Fibroblast of skin of abdomen (primary cell): ENCODE data around the gene TMEM163.
"Not testable (repeated sequence)": the region's sequence is repeated elsewhere in the genome, so short reads cannot be mapped to it uniquely, and the experiment has no call there.

ENCODE experiments used
- DNase-seq: peaks from one replicate; pipeline ENCODE4 v3.0.0-alpha.2; 2013

Gene TMEM163

DNA sequence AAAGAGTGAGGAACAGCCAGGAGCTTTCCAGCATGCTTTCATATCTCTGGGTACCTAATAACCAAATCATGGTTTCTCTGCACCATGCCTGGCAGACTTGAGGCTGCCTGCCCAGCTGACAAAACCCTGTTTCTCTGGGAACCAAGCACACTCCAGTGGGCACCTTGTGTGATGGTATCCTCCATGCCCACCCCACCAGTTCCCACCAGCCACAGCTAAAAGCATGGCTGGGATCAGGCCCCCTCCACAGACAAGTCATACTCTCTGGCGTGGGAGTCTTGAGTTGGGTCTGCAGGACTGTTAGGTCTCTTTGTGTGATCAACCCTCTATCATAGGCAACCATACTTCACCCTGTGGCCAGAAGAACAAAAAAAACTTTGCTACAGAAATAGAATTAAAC is 56.0 kb downstream of the TMEM163 start:
- DNase-seq: no peak

DNA sequence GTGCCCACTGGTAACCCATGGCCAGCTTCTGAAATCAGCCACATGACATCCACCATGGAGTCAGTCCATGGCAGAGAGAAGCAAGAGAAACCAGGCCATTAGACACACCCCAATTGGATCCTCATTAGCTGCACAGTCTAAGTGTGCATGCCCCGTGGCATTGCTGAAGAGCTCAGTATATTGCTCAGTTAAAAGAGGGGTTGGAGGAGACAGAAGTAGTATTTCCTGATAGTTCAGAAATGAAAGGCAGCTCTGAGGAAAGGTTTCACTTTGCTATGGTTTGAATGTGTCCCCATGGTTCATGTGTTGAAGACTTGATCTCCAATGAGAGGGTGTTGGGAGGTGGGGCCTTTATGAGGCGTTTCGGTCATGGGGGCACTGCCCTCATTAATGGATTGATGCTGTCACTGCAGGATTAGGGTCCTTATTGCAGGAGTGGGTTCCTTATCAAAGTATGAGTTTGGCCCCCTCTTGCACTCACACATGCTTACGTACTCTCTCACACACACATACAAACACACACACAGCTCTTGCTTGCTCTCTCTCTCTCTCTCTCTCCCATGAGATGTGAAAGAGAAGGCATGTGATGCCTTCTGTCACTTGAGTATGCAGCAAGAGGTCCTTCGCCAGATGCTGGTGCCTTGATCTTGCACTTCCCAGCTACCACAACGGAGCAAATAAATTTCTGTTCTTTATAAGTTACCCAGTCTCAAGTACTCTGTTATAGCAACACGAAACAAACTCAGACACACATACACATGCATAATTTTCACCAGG is 58.0 kb downstream of the TMEM163 start:
- DNase-seq: no peak

DNA sequence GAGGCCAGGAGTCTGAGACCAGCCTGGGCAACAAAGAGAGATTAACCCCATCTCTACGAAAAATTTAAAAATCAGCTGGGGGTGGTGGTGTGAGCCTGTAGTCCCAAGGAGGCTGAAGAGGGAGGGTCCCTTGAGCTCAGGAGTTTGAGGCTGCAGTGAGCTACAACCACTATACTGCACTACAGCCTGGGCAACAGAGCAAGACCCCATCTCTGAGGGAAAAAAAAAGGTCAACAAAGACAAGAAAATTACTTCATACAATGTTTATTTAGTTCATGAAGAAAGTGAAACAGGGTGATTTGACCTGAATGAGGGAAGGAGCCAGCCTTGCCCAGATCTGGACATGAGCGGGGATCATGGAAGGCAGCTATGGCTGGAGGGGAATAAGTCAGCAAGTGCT is 59.1 kb downstream of the TMEM163 start:
- DNase-seq: no peak

DNA sequence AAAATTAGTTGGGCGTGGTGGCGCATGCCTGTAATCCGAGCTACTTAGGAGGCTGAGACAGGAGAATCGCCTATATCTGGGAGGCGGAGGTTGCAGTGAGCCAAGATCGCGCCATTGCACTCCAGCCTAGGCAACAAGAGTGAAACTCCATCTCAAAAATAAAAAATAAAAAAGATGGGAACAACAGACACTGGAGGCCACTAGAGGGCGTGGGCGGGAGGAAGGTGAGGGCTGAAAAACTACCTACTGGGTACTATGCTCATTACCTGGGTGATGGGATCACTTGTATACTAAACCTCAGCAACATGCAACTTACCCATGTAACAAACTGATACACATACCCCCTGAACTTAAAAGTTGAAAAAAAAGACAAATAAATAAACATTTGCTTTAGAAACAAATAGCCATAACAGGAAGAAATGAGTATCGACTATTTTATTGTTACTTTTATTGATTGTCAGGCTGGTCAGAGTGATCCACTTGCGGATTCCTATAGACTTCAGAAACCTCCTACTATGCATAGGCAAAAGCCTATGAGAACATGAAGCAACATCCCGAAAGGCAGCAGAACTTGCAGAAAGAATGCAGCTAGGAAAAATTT is 61.0 kb downstream of the TMEM163 start:
- no peak for DNase-seq

DNA sequence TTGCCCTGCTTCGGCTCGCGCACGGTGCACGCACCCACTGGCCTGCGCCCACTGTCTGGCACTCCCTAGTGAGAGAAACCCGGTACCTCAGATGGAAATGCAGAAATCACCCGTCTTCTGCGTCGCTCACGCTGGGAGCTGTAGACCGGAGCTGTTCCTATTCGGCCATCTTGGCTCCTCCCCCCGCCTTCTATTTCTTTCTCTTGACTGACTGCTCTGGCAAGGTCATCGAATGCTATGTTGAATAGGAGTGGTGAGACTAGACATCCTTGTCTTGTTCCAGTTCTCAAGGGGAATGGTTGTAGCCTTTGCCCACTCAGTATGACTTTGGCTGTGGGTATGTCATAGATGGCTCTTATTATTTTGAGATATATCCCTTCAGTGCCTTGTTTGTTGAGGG is 62.4 kb downstream of the TMEM163 start:
- DNase-seq: not testable (repeated sequence)

DNA sequence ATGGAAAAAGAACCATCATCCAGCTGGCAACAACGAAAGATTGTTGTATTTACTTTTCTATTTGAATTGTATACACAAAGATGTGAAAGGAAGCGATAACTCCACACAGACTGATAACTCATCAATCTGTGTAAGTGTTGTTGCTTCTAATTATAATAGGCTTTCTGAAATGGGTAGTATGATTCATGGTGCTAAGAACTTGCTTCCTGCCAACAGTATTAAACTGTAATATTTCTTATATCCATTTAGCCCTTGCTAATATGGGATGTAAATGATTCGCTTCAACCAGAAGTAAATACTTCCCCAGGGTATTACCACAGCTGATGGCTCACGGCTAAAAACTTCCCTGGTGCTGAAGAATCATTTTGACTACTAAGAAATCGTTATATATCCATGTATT is 70.2 kb downstream of the TMEM163 start:
- DNase-seq: no peak

DNA sequence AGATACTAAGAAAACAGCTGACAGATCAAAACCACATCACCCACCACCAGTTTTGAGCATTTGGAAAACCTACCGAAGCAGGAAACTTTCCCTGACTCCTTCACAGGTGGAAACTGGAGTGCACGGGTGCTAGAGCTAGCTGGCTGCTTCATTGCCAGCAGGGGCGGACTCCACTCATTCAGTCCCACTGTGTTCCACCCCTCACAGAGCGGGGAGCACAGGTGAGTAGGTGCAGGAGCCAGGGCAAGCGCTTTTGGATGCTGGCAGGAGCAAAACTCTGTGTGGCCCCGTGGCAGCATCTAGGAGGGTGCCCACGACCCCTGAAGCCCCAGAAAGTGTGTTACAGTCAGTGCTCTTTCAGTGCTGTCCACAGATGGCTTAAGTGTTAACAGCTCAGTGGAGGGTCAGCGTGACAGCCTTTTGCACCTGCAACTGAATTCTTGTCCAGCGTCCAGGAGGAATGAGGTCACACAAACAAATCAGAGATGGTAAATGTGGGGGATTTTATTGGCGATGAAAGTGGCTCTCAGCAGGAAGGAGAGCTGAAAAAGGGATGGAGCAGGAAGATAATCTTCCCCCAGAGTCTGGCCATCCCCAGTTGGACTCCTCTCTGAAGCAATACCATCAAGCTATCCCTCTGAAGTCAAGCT is 71.1 kb downstream of the TMEM163 start:
- DNase-seq: no peak

DNA sequence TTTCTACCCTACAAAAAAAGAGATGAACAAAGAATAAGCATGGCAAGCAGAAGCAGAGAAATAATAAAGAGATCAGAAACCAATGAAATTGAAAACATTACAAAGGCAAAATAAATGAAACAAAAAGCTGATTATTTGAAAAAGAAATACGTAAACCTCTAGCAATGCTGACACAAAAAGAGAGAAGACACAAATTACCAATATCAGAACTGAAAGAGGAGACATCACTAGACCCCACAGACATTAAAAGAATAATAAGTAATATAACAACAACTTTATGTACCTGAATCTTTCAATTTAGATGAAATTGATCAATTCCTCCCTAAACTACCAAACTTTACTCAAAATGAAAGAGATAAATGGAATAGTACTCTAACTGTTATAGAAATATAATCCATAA is 75.9 kb downstream of the TMEM163 start:
- no peak for DNase-seq

DNA sequence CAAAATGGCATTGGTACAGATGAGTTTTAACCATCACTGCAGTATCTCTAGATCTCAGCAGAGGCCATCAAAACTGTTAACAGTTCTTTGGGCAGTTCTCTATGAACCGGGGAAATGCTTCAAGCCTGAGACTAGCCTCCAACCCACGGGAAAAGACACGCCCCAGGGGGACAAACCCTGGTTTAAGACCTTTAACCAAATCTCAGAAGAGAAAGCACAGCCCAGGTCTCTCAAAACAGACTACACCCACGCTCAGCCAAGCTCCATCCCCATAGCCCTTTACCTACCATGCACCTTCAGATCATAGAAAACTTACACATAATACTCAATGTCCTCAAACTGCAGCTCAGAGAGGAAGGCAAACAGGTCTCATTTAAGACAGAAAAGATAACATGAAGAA is 78.3 kb downstream of the TMEM163 start:
- DNase-seq: no peak

DNA sequence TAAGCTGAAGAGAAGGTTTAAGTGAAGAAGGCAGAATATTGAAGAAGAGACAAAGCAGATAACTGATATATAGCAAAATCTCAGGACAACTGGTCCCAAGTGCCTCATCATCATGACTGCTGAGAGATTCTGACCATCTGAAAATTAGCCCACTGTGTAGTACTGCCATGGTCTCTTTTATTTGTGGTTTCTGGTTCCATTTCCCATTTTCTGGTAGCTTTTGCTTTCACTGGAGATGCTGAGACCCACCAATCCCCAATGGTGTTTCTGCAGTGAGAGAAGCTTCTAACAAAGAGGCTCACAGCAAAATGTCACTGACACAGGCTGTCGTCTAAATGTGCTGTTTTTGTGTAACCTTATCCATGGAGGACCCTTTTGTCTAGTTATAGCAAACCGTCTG is 79.5 kb downstream of the TMEM163 start:
- no peak for DNase-seq

DNA sequence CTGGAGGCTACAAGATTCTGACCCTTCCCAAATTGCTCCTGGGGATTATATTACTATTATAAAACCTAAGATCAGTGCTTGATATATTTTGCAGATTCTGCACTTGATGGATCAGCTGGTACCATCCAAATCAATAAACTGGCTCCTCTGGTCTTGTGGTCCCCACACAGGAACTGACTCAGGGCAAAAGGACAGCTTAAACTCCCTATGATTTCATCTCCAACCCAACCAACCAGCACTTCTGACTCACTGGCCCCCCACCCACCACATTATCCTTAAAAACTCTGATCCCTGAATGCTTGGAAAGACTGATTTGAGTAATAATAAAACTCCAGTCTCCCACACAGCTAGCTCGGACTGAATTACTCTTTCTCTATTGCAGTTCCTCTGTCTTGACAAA is 82.1 kb downstream of the TMEM163 start:
- DNase-seq: no peak

DNA sequence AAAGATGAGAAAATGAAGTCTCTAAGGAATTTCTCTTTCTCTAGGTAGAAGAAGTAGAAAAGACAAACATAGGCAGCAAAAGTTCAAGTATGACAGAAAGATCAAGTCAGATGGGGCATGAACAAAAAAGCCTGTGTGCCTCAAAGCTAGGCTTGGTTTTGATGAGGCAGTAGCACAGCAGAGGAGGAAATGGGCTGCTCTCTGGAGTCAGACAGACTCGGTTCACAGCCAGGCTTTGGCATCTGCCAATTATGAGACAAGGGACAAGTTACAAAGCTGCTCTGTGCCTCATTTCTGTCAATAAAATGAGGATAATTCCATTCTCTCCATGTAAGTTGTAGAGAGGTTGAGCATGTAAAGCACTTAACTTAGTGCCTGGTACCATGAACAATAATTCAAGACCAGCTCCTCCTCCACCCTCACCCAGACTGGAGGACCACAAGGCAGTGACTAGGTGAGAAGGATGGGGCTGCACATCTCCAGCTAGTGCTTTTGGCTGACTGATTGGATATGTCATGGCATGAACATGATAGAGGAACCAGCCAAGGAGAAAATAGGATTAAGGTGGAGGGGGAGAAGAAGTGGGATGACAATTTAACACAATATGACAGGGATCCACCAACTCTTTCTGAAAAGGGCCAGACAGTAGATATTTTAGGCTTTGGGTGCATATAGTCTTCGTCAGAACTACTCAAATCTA is 84.6 kb downstream of the TMEM163 start:
- no peak for DNase-seq

DNA sequence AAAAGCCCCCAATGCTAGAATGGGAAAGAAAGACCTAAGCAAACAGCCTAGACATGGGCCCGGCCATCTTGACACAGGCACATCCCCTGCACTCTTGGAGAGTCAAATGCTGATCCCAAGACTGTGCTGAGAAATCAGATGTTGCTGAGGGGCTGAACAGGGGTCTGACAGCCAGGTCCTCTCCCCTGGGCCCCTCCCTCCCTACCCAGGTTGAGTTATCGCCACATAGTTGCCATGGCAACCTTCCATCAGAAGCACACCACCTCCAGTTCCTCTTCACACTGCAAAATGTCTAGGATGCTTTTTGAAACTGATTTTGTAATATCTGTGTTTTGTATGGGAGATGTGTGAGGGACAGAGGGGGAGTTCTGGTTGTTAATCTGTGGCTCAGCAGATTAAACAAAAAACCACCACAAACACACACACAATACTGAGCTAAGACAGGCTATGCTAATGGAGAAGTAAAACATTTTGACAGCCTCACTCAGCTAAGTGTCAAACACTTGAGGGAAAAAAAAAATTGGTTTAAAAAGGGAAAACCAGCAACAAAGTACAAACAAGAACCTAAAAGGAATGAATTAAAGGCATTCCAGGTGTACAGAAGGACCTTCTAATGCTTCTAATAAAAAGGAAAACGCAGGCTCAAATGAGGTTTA is 88.2 kb downstream of the TMEM163 start:
- no peak for DNase-seq

DNA sequence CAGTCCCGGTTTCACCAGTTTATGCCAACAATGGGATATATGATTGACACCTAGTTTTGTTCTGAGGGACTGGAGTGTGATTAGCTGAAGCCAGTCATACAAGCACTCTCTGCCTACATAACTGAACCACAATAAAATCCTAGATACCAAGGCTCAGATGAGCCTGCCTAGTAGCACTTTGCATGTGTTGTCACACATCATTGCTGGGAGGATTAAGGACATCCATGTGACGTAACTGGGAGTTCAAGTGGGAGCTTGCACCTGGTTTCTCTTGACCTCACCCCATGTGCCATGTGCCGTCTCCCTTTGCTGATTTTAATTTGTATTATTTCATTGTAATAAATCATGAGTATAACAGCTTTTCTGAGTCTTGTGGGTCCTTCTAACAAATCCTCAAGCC is 90.3 kb downstream of the TMEM163 start:
- DNase-seq: no peak

DNA sequence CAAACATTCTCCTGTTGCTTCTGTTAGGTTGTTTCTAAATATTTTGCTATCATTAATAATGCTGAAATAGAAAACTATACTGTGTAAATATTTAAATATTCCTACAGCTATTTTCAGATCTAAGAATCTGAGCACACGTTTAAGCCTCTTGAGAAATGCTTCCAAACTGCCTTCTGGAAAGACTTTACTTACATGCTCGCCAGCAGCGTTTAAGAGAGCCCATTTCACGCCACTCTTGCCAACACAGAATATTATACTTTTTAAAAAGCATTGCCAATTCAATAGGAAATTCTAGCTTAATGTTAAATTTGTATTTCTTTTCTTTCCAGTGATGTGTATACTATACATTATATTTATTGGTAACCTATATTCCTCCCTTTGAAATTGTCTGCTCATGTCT is 92.0 kb downstream of the TMEM163 start:
- DNase-seq: no peak

DNA sequence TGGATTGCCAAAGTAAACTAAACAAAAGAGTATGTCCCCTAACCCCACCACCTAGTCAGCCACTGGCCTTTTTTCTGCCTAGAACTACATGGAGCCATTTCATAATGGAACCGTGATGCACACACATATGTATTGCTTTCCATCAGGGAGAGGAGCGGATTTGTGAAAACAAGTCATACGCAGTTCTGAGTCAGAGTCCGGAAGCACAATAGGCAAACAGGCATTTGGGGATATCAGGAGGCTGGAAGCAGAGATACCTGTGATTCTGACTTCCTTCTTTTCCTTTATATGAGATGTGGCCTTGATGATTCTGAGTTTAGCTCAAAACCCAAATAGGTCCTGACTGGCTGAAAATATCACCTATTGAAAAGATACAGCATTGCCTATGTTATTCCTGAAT is 93.5 kb downstream of the TMEM163 start:
- no peak for DNase-seq

DNA sequence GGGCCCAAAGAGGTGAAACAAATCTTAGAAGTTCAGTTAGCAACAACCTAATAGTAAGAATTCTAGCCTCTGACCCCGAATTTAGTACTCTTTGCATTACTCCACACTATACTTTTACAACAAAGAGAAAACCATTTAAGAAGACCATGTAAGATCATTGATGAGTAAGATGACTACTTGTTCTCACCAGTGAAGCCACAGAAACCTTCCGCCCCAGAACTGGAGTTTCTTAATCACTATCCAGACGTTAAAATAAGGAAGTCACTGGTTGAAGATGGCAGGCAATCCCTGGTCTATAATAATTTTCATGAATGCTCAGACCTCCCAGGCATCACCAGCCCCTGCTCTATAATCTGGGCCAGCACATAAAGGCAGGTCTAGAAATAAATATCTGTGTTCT is 95.0 kb downstream of the TMEM163 start:
- DNase-seq: no peak

DNA sequence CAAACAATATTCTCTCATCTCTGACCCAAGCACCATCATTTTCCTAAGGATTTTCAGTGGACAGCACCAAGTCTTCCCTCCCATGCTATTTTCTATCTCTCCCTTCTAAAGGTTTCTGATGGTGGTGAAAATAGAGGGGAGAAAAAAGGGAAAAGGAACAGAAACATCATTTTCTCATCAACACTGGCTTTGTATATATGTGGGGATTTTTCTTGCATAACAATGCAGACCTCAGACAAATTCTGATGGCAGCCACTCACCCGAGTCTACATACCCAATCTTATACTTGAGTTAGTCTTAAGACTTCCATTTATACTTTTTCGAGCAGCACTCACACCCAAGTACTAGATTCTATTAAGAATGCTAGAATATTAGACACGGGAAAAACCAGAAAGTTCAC is 95.8 kb downstream of the TMEM163 start:
- DNase-seq: no peak

DNA sequence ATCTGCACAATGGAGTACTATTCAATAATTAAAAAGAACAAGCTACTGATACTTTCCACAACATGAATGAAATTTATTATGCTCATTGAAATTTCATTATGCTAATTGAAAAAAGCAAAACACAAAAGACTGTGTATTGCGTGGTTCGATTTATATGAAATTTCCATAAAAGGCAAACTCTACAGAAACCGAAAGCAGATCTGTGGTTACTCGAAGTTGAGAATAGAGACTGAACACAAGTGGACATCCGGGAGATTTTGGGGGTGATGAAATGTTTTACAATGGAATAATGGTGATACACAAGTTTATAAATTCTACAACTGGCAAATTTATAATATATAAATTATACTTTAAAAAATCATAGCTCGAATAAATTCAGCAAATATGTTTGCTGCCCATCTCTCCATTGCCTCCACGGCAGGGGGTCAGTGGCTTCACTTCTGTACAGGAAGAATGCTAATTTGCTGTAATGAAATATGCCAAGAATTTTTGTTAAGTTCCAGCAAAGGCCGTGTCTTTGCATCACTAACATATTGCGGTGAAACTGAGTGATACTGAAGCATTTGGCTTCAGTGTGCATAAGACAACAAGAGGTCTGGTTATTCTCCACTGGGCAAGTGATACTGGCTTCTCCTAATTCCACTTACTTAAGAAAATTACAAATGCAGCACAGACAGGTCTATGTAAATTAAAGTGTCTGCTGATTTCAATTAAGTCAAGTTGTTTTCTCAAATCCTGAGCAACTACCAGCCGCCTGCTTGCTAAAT is 96.7 kb downstream of the TMEM163 start:
- no peak for DNase-seq

DNA sequence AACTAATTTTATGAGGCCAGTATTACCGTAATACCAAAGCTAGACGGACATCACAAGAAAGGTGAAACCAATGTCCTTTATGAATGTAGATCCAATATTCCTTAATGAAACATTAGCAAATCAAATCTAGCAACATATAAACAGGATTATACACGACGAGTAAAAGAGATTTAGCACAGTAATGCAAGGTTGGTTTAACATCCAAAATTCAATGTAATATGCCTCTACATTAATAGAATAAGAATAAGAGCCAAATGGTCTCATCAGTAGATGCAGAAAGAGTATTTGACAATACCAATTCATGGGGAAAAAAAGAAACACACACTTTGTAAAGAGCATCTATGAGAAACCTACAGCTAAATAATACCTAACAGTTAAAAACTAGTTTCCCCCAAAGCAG is 99.5 kb downstream of the TMEM163 start:
- no peak for DNase-seq

DNA sequence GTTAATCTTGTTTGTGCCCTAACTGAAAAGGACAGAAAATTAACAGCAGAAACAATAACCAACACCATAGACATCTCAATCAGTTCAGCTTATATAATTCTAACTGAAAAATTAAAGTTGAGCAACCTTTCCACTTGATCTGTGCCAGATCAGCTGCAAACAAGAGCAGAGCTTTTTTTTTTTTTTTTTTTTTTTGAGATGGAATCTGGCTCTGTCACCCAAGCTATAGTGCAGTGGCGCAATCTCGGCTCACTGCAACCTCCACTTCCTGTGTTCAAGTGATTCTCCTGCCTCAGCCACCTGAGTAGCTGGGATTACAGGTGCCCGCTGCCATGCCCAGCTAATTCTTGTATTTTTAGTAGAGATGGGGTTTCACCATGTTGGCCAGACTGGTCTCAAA is 103.3 kb downstream of the TMEM163 start:
- not testable (repeated sequence) for DNase-seq

DNA sequence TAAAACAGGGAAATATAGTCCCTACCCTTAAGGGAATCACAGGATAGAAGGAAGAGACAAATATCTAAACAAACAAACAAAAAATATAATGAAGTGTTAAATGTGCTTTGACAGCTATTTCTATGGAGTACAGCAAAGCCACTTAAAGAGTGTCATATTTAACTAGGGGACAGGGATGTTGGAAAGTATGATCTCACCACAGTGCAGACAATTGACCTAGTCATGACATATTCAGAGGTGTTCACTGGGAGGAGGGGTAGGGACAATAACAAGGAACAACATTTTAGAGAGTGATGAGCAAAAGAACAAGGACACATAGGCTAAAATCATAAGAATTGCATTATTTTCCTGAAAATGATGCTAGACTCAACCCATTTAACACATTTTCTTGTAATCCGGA is 107.5 kb downstream of the TMEM163 start:
- no peak for DNase-seq
